GM12892 (cell line): ENCODE results near the gene GPR176.

Experiments used
- DNase-seq: peaks from one replicate; pipeline ENCODE4 v3.0.0; 2011; ENCODE audit not compliant: insufficient read length
- FAIRE-seq: peaks from 2 replicates; lab custom pipeline; 2011; peaks lifted over from hg19 to GRCh38; lab: Jason Lieb, UNC
- POLR2A ChIP-seq: IDR thresholded peaks from 2 replicates; pipeline ENCODE4 v1.6.1; 2011; ENCODE audit warnings: low read depth, low read length, control low read depth
- POLR2AphosphoS5 ChIP-seq: IDR thresholded peaks from 2 replicates; pipeline ENCODE4 v1.6.1; 2011; ENCODE audit warnings: low read depth, low read length, control low read depth
- TAF1 ChIP-seq: IDR thresholded peaks from 2 replicates; pipeline ENCODE4 v1.6.1; 2011; ENCODE audit warnings: low read depth, mild to moderate bottlenecking, control low read depth, low read length, borderline replicate concordance

Gene GPR176

DNA sequence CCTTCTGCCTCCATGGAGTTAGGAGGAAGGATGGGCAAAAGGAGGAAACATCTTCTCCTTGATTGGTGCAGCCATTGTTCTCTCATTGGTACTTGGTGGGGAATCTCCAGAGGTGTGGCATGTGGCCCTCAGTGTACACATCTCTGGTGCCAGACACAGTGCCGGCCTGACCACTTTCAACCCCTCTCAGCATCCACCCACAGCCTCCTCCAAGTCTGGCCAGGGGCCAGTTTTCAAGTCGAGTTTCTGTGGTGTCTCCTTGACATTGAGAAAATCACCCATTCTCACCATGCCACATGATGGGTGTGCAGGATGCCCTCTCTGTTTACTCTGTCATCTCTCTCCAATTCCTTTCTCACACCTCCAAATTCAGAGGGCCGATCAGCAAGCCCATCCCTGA is 124.6 kb downstream of the GPR176 start:
- no peak for DNase-seq
- TF ChIP-seq POLR2A (no peak), TAF1 (no peak)
- no peak for FAIRE-seq

DNA sequence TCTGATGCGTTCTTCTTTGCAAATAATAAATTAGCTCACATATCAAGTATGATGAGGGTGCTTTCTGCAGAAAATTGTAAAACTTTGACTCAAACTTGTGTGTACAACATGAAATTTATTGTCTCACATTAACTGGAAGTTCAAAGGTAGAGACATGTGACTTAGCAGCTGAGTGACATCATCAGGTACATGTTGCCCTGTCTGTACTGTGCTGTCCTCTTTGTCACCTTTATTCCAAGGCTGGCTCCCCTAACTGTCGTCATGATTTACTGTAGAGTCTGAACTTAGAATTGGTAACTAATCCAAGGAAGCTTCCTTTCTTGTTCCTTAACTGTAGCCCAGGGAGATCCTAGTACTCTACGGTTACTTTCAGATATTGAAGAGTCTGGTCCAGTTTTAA is 125.1 kb downstream of the GPR176 start:
- FAIRE-seq: no peak
- no peak for DNase-seq
- TF ChIP-seq POLR2A: no peak
- TF ChIP-seq TAF1: no peak
- no peak for TF ChIP-seq POLR2AphosphoS5

DNA sequence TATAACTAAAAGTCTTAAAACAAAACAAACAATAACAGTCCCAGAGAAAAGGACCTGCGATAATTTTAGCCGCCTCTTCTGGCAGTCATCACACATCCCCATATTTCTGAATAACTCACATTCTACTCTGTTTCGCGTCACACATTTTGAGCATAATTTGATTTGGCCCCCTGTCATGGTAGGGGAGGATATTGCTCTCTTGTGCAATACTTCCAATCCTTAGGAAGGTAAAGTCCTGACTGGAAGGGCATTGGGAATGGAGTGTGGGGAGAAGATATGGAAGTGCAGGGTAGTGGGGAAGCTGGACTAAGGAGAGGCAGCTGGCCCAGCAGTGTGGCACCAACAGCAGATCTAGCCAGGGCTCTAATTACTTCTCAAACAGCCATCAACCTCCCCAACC is 126.1 kb downstream of the GPR176 start:
- no peak for FAIRE-seq

DNA sequence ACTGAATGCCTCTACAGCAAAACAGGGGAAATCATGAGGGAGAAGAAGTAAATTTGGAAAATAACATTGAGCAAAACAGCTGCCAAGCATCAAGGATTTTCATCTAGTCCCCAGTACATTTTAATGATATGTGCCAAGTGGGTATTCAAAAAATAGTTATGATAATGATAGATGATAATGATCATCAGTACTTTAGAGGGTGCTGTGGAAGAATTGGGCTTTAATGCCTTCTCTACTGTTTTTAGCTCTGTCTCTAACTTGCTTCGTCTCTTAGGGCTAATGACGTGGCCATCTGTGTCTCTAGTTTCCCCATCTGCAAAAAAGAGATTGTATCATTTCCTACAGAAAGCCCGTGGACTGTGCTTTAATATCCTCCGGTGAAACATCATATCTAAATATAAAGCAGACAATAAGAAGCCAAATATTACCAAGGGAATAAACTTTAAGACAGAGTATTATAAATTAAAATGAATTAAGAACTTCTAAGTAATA is 127.2 kb downstream of the GPR176 start:
- FAIRE-seq (no peak), DNase-seq (no peak)
- TF ChIP-seq POLR2A (no peak), POLR2AphosphoS5 (no peak), TAF1 (no peak)

More for the DNA sequence above, 126.1 kb downstream of the GPR176 start:
- TF ChIP-seq POLR2AphosphoS5: no peak
- DNase-seq: no peak

DNA sequence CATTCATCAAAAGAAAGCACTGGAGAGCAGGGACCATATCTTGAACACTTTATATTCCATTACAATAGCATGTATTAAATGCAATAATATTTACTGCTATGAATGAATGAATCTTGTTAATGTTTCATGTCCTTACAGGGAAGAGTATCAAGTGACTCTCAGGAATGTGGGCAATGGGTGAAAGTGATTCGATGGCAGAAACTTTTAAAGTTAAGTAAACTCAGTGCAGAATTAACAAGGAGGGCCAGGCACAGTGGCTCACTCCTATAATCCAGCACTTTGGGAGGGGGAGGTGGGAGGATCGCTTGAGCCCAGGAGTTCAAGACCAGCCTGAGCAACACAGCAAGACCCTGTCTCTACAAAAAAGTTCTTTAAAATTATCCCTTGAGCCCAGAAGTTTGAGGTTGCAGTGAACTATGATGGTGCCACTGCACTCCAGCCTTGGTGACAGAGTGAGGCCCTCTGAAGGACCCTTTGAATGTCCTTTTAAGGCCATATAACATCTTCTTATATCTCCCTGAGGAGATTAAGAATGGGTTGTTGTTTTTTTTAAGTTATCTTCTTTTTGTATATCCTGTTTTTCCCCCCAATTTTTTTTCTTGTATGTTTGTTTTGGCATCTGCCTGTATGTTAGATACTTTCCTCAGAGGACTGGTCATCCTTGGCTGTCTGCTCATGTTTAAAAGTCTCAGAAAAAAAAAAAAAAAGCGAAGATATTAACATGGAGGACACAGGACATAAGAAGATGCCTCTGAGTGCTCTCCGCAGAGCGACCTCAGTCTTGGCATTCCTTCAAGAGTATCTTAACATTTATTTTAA is 127.8 kb downstream of the GPR176 start:
- FAIRE-seq (no peak), DNase-seq (no peak)
- no peak for TF ChIP-seq TAF1
- no peak for TF ChIP-seq POLR2A

DNA sequence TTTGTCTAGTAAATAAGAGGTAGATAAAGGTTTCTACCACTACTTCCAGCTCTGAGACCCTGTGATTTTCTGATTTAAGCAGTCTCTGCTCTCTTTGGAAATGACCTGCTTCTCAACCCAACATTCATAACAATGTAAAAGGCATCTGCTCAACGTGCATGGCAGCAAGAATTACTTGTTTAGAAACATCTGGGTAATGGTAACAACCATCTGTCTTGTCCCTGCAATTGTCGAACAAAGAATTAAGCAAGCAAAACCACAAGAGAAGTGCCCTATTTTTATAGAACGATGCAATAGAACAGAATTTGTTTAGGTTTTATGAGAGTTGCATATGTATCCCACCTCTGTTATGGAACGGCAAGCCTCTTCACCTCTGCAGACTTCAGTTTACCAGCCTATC is 130.3 kb downstream of the GPR176 start:
- DNase-seq: no peak

DNA sequence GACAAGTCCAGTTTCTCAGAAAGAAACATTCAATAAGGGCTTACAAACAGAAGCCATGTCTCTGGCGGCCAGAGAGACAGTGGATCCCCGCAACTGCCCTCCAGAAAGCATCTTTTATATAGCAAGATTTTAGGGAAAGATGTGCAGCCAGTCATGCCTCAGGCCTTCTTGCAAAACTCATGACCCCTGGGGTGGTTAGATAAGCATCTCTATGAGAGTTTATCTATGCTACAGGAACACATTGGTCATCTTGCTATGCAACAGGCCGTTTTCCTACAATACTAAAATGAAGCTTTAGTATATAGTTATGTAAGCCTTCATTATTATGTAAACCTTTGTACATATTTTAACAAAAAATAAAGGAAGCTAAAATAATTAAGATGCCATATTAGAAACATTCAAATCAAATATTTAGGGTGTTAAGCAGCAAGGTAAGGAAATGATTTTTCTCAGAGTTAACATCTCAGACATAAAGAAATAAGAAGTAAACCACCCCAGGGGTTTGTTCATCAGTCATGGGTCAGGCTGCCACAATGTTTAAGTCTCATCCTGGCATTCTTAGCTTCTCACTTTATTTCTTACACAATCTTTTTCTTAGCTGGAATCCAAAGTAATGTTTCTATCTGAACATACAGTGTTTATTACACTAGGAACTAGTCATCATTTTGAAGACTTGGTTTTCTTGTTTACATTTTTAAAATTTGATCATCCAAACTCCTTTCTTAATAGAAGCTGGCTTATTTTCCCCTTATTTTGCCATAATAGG is 131.1 kb downstream of the GPR176 start:
- no peak for FAIRE-seq
- TF ChIP-seq POLR2AphosphoS5: no peak
- TF ChIP-seq TAF1: no peak
- no peak for TF ChIP-seq POLR2A
- no peak for DNase-seq

More for the DNA sequence above, 130.3 kb downstream of the GPR176 start:
- FAIRE-seq: no peak
- TF ChIP-seq POLR2AphosphoS5: no peak

DNA sequence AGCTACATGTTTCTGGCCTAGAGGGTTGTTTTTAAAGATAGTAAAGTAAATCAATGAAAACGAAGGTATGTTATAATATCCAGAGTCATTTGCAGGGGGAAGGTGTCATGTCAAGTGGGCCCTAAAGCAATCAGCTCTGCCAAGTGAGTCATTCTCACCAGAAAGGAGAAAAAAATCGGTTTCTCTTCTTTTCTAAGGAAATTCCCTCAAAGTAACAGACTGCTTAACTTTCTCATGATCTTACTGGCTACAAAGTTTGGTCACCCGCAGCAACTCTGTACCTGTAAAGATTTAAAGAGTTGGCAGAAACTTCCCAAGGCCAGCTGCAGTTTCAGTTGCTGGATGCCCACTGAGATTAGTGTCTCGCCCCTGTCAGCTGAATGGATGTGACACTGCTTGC is 132.0 kb downstream of the GPR176 start:
- FAIRE-seq: peak; percentile 84
- TF ChIP-seq POLR2A (no peak), TAF1 (no peak), POLR2AphosphoS5 (no peak)
- DNase-seq: no peak

DNA sequence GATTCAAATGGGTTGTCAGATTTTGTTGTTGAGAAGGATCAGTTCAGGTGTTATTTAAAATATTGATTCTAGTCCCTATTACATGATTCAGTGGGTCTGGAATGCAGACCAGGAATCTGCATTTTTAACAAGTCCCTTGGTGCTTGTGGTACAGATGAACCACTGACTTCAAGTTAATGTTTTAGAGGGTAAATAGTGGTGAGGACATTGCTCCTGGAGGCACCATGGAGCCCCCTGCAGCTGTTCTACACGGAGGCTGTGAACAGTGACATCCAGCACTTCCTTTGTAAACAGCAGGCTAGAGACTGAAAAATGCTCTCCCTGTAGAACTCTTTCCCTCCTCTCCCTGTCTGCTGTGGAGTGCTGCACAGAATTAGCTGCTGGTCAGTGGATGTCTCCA is 132.6 kb downstream of the GPR176 start:
- DNase-seq (no peak), FAIRE-seq (no peak)
- TF ChIP-seq TAF1: no peak
- TF ChIP-seq POLR2AphosphoS5: no peak
- no peak for TF ChIP-seq POLR2A

DNA sequence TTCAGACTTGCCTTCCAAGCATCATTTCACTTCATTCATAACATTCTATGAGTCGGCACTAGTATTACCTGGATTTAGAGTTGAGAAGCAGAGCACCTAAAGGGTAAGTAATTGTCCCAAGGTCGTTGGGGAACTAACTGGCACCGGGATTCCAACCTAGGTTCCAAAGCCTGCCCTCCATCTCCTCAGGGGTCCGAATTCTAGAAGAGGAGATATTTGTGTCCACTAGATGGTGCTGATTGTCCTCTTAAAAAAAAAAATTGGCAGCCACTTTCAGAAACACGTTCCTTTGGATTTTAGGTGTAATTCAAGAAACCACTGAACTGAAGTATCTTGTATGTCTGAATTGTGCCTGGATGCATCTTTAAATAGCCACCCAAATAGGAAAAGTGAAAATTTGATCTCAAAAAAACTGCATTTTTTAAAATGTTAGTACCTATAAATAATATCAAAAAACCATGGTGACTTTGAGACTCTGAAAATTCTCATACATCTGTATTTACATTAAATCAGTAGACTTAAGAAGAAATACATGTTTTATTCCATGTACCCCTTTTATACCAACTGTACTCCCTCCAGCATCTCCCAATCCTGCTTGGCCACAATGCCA is 133.5 kb downstream of the GPR176 start:
- FAIRE-seq: peak; percentile 66
- no peak for DNase-seq

DNA sequence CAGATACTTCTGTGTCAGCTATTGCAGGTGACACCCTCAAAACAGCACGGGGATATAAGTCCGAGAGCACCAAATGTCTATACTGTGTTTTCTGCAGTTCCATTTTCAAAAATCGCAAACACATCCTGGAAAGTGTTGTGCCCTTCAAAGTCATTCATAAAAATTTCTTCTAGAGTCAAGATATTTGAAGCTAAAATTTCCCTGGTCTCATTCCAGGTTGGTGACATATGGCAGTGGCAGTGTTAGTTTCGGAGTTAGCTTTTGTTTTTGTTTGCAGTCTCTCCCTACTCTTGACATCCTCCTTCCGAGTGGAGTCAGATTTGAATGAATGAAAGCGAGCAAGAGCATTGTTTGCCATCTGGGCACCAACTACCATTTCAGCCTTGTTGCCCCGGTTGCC is 134.2 kb downstream of the GPR176 start:
- no peak for FAIRE-seq
- DNase-seq: no peak
- TF ChIP-seq POLR2A (no peak), POLR2AphosphoS5 (no peak), TAF1 (no peak)

More for the DNA sequence above, 133.5 kb downstream of the GPR176 start:
- TF ChIP-seq TAF1: no peak
- TF ChIP-seq POLR2A: no peak
- TF ChIP-seq POLR2AphosphoS5: no peak

DNA sequence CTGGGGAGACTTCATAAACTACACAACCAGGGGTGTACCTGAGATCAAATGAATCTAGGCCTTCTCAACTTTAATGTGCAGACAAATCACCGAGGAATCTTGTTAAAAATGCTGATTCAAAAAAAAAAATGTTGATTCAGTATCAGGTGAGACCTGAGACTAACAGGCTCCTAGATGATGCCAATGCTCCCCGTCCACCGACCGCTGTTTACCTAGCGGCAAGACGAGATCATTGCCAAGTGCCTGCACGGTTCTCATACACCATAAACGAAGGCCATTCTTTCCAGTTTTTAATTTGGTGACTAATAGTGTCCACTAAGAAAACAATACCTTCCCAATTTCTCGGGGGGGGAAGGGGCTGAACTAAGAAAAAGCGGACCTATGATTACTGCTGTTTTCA is 134.9 kb downstream of the GPR176 start:
- DNase-seq: no peak
- TF ChIP-seq POLR2AphosphoS5 (no peak), TAF1 (no peak), POLR2A (no peak)
- FAIRE-seq: no peak
